Measurements from ENCODE around the gene M1AP.

Gene M1AP

GRCh38 chr2:74648009-74648443 is at the start of gene M1AP:
M1AP (minus strand) TSS chr2:74648330; CDS start chr2:74640275, 8,055 bp downstream.
- TF ChIP-seq CTCF (IDR thresholded peaks at IDR 0.05; ENCODE audit: low read length) (no peak), EZH2 (optimal IDR thresholded peaks at IDR 0.05; ENCODE audit: low read depth, low read length) (no peak), EZH2phosphoT487 (IDR thresholded peaks at IDR 0.05; ENCODE audit: low read length) (no peak)
- H3K36me3 ChIP-seq (replicated peaks; ENCODE audit: insufficient read depth, low read length): no peaks in the 10 kb centered on the region
- H3K79me2 ChIP-seq (ENCODE audit: low read length): no peaks in the 10 kb centered on the region
- no peaks in the 10 kb centered on the region for H3K9me3 ChIP-seq (replicated peaks; ENCODE audit: insufficient read depth, low read length)
- H3K27ac ChIP-seq (ENCODE audit: low read length): no peak within 1 kb of the TSS
- no peak within 1 kb of the TSS for H3K9ac ChIP-seq (ENCODE audit: low read length)
- no peaks in the 10 kb centered on the region for H3K27me3 ChIP-seq (replicated peaks; ENCODE audit: insufficient read depth, low read length)
- no peaks in the 10 kb centered on the region for H3K4me1 ChIP-seq (ENCODE audit: low read length)
- no peaks in the 10 kb centered on the region for H4K20me1 ChIP-seq (ENCODE audit: insufficient read depth, low read length)
- no peak for DNase-seq
- H3K9me2 ChIP-seq (replicated peaks; ENCODE audit: insufficient read depth, low read length): no peaks in the 10 kb centered on the region
- H2AFZ ChIP-seq (ENCODE audit: low read length): peak within 1 kb of the TSS; percentile 45
- no peak within 1 kb of the TSS for H3K4me3 ChIP-seq (ENCODE audit: low read length)
- no peaks in the 10 kb centered on the region for H3F3A ChIP-seq (ENCODE audit: insufficient read depth, low read length)
- peak within 1 kb of the TSS; percentile 25; the same call in 1 of the 2 replicates for H3K4me2 ChIP-seq (ENCODE audit: low read depth, low read length)

- H3K9me2 ChIP-seq (replicated peaks; ENCODE audit: insufficient read depth, low read length): no peaks in the 10 kb centered on the region
- H3K9me3 ChIP-seq (replicated peaks; ENCODE audit: insufficient read depth, low read length): no peaks in the 10 kb centered on the region
- no peak overlapping the region for H3K4me3 ChIP-seq (ENCODE audit: low read length)
Measured at GRCh38 chr2:74696829-74697228, 48.7 kb upstream of the M1AP start.

GRCh38 chr2:74695663-74696062 is 47.5 kb upstream of the M1AP start:
- no peak for DNase-seq
- no peaks in the 10 kb centered on the region for H3K79me2 ChIP-seq (ENCODE audit: low read length)
- H3K36me3 ChIP-seq (replicated peaks; ENCODE audit: insufficient read depth, low read length): no peaks in the 10 kb centered on the region
- no peak overlapping the region for H3K4me3 ChIP-seq (ENCODE audit: low read length)
- H2AFZ ChIP-seq (ENCODE audit: low read length): no peak overlapping the region
- H3F3A ChIP-seq (ENCODE audit: insufficient read depth, low read length): no peaks in the 10 kb centered on the region
- TF ChIP-seq EZH2phosphoT487 (IDR thresholded peaks at IDR 0.05; ENCODE audit: low read length) (no peak), EZH2 (optimal IDR thresholded peaks at IDR 0.05; ENCODE audit: low read depth, low read length) (no peak), CTCF (IDR thresholded peaks at IDR 0.05; ENCODE audit: low read length) (no peak)
- H3K9me2 ChIP-seq (replicated peaks; ENCODE audit: insufficient read depth, low read length): no peaks in the 10 kb centered on the region
- no peaks in the 10 kb centered on the region for H4K20me1 ChIP-seq (ENCODE audit: insufficient read depth, low read length)
- H3K27me3 ChIP-seq (replicated peaks; ENCODE audit: insufficient read depth, low read length): no peaks in the 10 kb centered on the region
- H3K27ac ChIP-seq (ENCODE audit: low read length): no peak overlapping the region
- no peak overlapping the region for H3K9ac ChIP-seq (ENCODE audit: low read length)
- H3K4me2 ChIP-seq (ENCODE audit: low read depth, low read length): no peak overlapping the region
- H3K4me1 ChIP-seq (ENCODE audit: low read length): no peaks in the 10 kb centered on the region
- no peaks in the 10 kb centered on the region for H3K9me3 ChIP-seq (replicated peaks; ENCODE audit: insufficient read depth, low read length)

More at GRCh38 chr2:74696829-74697228, 48.7 kb upstream of the M1AP start:
- DNase-seq: no peak
- Histone ChIP-seq H3K4me1 (ENCODE audit: low read length) (no peaks in the 10 kb centered on the region), H3F3A (ENCODE audit: insufficient read depth, low read length) (no peaks in the 10 kb centered on the region), H2AFZ (ENCODE audit: low read length) (no peak overlapping the region), H3K27me3 (replicated peaks; ENCODE audit: insufficient read depth, low read length) (no peaks in the 10 kb centered on the region), H3K79me2 (ENCODE audit: low read length) (no peaks in the 10 kb centered on the region), H3K36me3 (replicated peaks; ENCODE audit: insufficient read depth, low read length) (no peaks in the 10 kb centered on the region), H3K27ac (ENCODE audit: low read length) (no peak overlapping the region), H3K4me2 (ENCODE audit: low read depth, low read length) (no peak overlapping the region), H3K9ac (ENCODE audit: low read length) (no peak overlapping the region), H4K20me1 (ENCODE audit: insufficient read depth, low read length) (no peaks in the 10 kb centered on the region)
- TF ChIP-seq CTCF (IDR thresholded peaks at IDR 0.05; ENCODE audit: low read length) (no peak), EZH2phosphoT487 (IDR thresholded peaks at IDR 0.05; ENCODE audit: low read length) (no peak), EZH2 (optimal IDR thresholded peaks at IDR 0.05; ENCODE audit: low read depth, low read length) (no peak)

Data from MM.1S (cell line).